ENCODE results near the gene MNAT1. TPM values are rescaled to one million over a fixed set of nuclear protein-coding genes. Genes with fewer than 3 reads are reported as not detected.

MNAT1 gene
- total RNA-seq, 1 donor from 2014 or later: 40.3 TPM

DNA sequence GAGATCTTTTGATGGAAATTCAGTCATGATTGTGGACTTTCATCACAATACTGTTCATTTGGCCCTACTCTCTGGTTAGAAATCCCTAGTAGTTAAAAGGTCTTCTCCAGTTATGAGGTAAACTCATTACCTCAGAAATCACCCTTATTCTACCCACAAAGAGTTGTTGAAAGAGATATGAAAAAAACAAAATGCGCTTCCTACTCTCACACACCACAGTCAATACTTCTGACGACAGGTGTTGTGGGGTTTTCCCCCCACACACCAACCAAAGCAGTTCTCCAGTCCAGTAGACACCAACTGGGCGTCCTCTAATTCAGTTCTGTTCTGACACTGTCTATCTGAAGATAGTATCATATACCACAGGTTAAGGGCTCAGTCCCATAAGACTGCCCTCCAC lies 191.4 kb downstream of the MNAT1 start:
- FAIRE-seq: no peak
- Histone ChIP-seq H3K27me3 (ENCODE audit: control insufficient read depth, insufficient read depth, low read length) (no peaks in the 10 kb centered on the region), H3K36me3 (ENCODE audit: control insufficient read depth, insufficient read depth, low read length) (no peaks in the 10 kb centered on the region), H3K4me3 (ENCODE audit: low read depth, low read length) (no peak overlapping the region)
- no peak for DNase-seq (ENCODE audit: low read depth)
- TF ChIP-seq CTCF (IDR thresholded peaks at IDR 0.05; ENCODE audit: insufficient read depth, low read length, severe bottlenecking): no peak

GRCh38 chr14:60931218-60931617 lies 196.7 kb downstream of the MNAT1 start:
- Histone ChIP-seq H3K36me3 (ENCODE audit: control insufficient read depth, insufficient read depth, low read length) (no peaks in the 10 kb centered on the region), H3K4me3 (ENCODE audit: low read depth, low read length) (no peak overlapping the region), H3K27me3 (ENCODE audit: control insufficient read depth, insufficient read depth, low read length) (no peaks in the 10 kb centered on the region)
- TF ChIP-seq CTCF (IDR thresholded peaks at IDR 0.05; ENCODE audit: insufficient read depth, low read length, severe bottlenecking): no peak
- DNase-seq (ENCODE audit: low read depth): no peak
- no peak for FAIRE-seq

DNA sequence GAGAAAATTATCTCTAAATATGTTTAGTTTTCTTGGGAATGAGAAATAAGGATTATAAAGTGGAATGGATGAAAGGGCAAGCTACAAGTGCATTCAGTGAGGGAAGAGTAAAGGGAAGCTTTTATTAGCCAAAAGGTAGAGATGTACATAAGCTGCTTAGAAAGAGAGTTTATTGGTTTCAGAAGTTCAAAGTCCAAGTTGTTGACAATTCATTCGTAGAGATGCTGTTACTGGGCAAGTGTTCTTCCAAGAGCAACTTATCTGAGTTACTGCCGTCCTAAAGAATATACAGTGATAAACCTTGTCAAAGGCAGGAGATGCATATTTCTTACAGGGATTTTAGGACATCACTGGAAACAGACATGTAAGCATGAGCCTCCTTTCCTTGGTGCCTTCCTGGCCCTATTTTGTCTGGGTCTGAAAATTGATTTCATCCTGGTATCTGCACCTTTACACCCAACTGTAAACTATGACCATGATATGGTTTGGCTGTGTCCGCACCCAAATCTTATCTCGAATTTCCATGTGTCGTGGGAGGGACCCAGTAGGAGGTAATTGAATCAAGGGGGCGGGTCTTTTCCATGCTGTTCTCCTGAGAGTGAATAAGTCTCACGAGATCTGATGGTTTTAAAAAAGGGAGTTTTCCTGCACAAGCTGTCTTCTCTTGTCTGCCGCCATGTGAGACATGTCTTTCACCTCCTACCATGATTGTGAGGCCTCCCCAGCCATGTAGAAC lies 199.5 kb downstream of the MNAT1 start:
- FAIRE-seq: no peak
- Histone ChIP-seq H3K36me3 (ENCODE audit: control insufficient read depth, insufficient read depth, low read length) (no peaks in the 10 kb centered on the region), H3K27me3 (ENCODE audit: control insufficient read depth, insufficient read depth, low read length) (no peaks in the 10 kb centered on the region), H3K4me3 (ENCODE audit: low read depth, low read length) (no peak overlapping the region)
- DNase-seq (ENCODE audit: low read depth): no peak
- no peak for TF ChIP-seq CTCF (IDR thresholded peaks at IDR 0.05; ENCODE audit: insufficient read depth, low read length, severe bottlenecking)

DNA sequence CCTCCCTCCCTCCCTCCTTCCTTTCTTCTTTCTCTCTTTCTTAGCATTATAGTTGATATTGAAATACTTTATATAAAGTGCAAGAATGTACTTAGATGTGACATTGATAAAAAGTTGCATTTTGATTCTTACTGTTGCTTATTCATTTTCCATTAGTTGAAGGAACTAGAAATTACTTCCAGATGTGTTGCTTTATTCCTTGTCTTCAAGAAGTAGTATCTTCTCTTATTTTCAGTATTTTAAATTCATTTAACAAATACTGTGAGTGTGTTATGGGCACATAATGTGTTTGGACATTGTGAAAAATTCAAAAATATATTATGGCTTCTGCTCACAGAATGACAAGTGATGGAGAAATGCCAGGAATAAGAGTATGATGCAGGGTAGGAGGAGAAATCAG lies 200.8 kb downstream of the MNAT1 start:
- DNase-seq (ENCODE audit: low read depth): no peak
- TF ChIP-seq CTCF (IDR thresholded peaks at IDR 0.05; ENCODE audit: insufficient read depth, low read length, severe bottlenecking): no peak
- Histone ChIP-seq H3K4me3 (ENCODE audit: low read depth, low read length) (no peak overlapping the region), H3K27me3 (ENCODE audit: control insufficient read depth, insufficient read depth, low read length) (no peaks in the 10 kb centered on the region), H3K36me3 (ENCODE audit: control insufficient read depth, insufficient read depth, low read length) (no peaks in the 10 kb centered on the region)
- FAIRE-seq: no peak

GRCh38 chr14:60943637-60944032 lies 209.1 kb downstream of the MNAT1 start:
- DNase-seq (ENCODE audit: low read depth) (no peak), FAIRE-seq (no peak)
- H3K4me3 ChIP-seq (ENCODE audit: low read depth, low read length): no peak overlapping the region
- H3K36me3 ChIP-seq (ENCODE audit: control insufficient read depth, insufficient read depth, low read length): peaks cover 1% of the 10 kb centered on the region
- H3K27me3 ChIP-seq (ENCODE audit: control insufficient read depth, insufficient read depth, low read length): no peaks in the 10 kb centered on the region
- no peak for TF ChIP-seq CTCF (IDR thresholded peaks at IDR 0.05; ENCODE audit: insufficient read depth, low read length, severe bottlenecking)

DNA sequence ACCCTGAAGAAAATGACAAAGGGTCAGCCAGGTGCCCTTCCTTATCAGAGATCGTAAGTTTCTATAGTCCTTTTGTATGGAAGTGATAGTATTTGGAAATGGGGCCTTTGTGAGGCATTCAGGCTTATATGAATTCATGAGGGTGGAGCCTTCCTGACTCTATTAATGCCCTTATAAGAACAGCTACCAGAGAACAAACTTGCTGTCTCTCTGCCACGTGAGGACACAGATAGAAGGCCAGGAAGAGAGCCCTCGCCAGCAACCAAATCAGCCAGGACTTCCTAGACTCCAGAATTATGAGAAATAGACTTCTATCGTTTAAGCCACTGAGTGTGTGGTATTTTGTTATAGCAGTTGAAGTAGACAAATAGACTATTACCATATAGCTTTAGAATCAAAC lies 209.6 kb downstream of the MNAT1 start:
- Histone ChIP-seq H3K4me3 (ENCODE audit: low read depth, low read length) (no peak overlapping the region), H3K27me3 (ENCODE audit: control insufficient read depth, insufficient read depth, low read length) (no peaks in the 10 kb centered on the region), H3K36me3 (ENCODE audit: control insufficient read depth, insufficient read depth, low read length) (peaks cover 1% of the 10 kb centered on the region)
- no peak for DNase-seq (ENCODE audit: low read depth)
- no peak for TF ChIP-seq CTCF (IDR thresholded peaks at IDR 0.05; ENCODE audit: insufficient read depth, low read length, severe bottlenecking)
- FAIRE-seq: no peak
